K562 (cell line): ENCODE measurements around the gene MRAP2. TPM values are rescaled to one million over a fixed set of nuclear protein-coding genes. Genes with fewer than 3 reads are reported as not detected.
A peak's percentile ranks its signal among the peaks of the same experiment; 100 is the strongest.

Experiments
- CREBBP ChIP-seq: IDR thresholded peaks from one replicate; pipeline ENCODE4 v1.6.1; 2012; ENCODE audit warnings: low read depth, mild to moderate bottlenecking, control low read depth, inconsistent platforms, low read length
- ELF1 ChIP-seq: fragments of 200-800 bp; sonication (Bioruptor generic); IDR thresholded peaks from 2 replicates; pipeline ENCODE4 v1.6.1; 2016; ENCODE audit warnings: missing genetic modification characterization, missing compliant biosample characterization
- HDAC1 ChIP-seq, 2 experiments: fragments of 450-650 bp; IDR thresholded peaks; 2 replicates each; pipeline ENCODE4 v1.6.1; 2016 to 2017; ENCODE audit warnings: inconsistent platforms in 1 of 2, mild to moderate bottlenecking in 1 of 2, moderate library complexity in 1 of 2
- MAZ ChIP-seq, 2 experiments: fragments of 450-650 bp in 1 of 2; sonication (generic) in 1 of 2; formaldehyde crosslinking; IDR thresholded peaks in 1 of 2; conservative IDR thresholded peaks in 1 of 2; 2 replicates each; pipeline versions ENCODE4 v1.4.0 to v1.5.0; 2020; ENCODE audit warnings: mild to moderate bottlenecking in 1 of 2, missing genetic modification reagents in 1 of 2
- RBM14 ChIP-seq: fragments of 200-400 bp; formaldehyde crosslinking; IDR thresholded peaks from 2 replicates; pipeline ENCODE4 v1.6.1; 2018; ENCODE audit warnings: low read depth, mild to moderate bottlenecking, low read length, moderate library complexity, borderline replicate concordance; ENCODE audit not compliant: insufficient read depth
- SMC3 ChIP-seq: conservative IDR thresholded peaks from 2 replicates; pipeline ENCODE4 v1.6.1; 2011; ENCODE audit warnings: low read depth, low read length, improper control_type of control experiment; ENCODE audit not compliant: insufficient read depth
- ZC3H4 ChIP-seq: sonication (generic); formaldehyde crosslinking; IDR thresholded peaks from 2 replicates; pipeline ENCODE4 v1.9.0; 2021; ENCODE audit warnings: missing genetic modification reagents, borderline replicate concordance
- ZNF140 ChIP-seq: fragments of 250-450 bp; sonication (Bioruptor Pico); IDR thresholded peaks from 2 replicates; pipeline ENCODE4 v1.8.0; 2021; ENCODE audit warnings: moderate library complexity, mild to moderate bottlenecking, inconsistent platforms
- ZNF3 ChIP-seq: fragments of 250-450 bp; sonication (Bioruptor Pico); IDR thresholded peaks from 2 replicates; pipeline ENCODE4 v1.5.0; 2021; ENCODE audit warnings: mild to moderate bottlenecking, moderate library complexity
- ZNF311 ChIP-seq: fragments of 250-450 bp; sonication (Bioruptor Pico); IDR thresholded peaks from 2 replicates; pipeline ENCODE4 v1.4.0; 2020; ENCODE audit warnings: mild to moderate bottlenecking, moderate library complexity
- ZNF384 ChIP-seq: IDR thresholded peaks from 2 replicates; pipeline ENCODE4 v1.6.1; 2012; ENCODE audit warnings: low read depth, low read length, improper control_type of control experiment
- ZNF644 ChIP-seq: fragments of 200-800 bp; sonication (Bioruptor generic); IDR thresholded peaks from 2 replicates; pipeline ENCODE4 v1.6.1; 2016; ENCODE audit warnings: low read depth, missing genetic modification characterization, missing compliant biosample characterization
- ZNF695 ChIP-seq: fragments of 450-650 bp; formaldehyde crosslinking; IDR thresholded peaks from 2 replicates; pipeline ENCODE4 v1.4.0; 2020; ENCODE audit warnings: mild to moderate bottlenecking, moderate library complexity
- polyA plus RNA-seq, 8 experiments: library from polyadenylated mRNA; depleted of rRNA in 4 of 8; stranded (reverse) in 5 of 8; unstranded in 3 of 8; fragments of >200 nt; fragmentation: Nextera tagmentation in 2 of 8; fragmentation: Illumina TruSeq in 1 of 8; extraction: Ambion mirVana in 2 of 8; extraction: Trizol in 1 of 8; gene quantifications; 2 replicates each; pipeline versions ENCODE4 v1.2.1 to v1.2.3, GENCODE V29; 2011 to 2014; ENCODE audit warnings: inconsistent platforms in 1 of 8, missing spikeins in 1 of 8
- total RNA-seq, 7 experiments: library from RNA; depleted of rRNA in 6 of 7; stranded (reverse); fragments of >200 nt in 6 of 7; fragmentation: Illumina TruSeq in 2 of 7; extraction: Trizol in 2 of 7; gene quantifications; 2 replicates each; pipeline versions ENCODE4 v1.2.1 to v1.2.3, GENCODE V29; 2011 to 2021; ENCODE audit warnings: low replicate concordance in 1 of 7
- TF ChIP-seq, protein P1 (sequence below): fragments of 450-650 bp; formaldehyde crosslinking; IDR thresholded peaks from 2 replicates; pipeline ENCODE4 v1.4.0; 2020; ENCODE audit warnings: mild to moderate bottlenecking, mixed read lengths
- TF ChIP-seq, protein P2 (sequence below): fragments of 450-650 bp; IDR thresholded peaks from one replicate; pipeline ENCODE4 v1.6.1; 2018; ENCODE audit warnings: mild to moderate bottlenecking, moderate library complexity; ENCODE audit not compliant: partially characterized antibody
- TF ChIP-seq, protein P3 (sequence below): sonication (generic); formaldehyde crosslinking; IDR thresholded peaks from 2 replicates; pipeline ENCODE4 v1.8.1; 2023; ENCODE audit warnings: mild to moderate bottlenecking, missing genetic modification reagents
- TF ChIP-seq, protein P4 (sequence below), 2 experiments: fragments of 250-450 bp in 1 of 2; fragments of 450-650 bp in 1 of 2; sonication (Bioruptor Pico) in 1 of 2; IDR thresholded peaks; 2 replicates each; pipeline versions ENCODE4 v1.6.1 to v1.8.0; 2016 to 2021; ENCODE audit warnings: mild to moderate bottlenecking in 2 of 2, moderate library complexity in 2 of 2, missing compliant biosample characterization in 1 of 2, missing genetic modification characterization in 1 of 2
- TF ChIP-seq, protein P5 (sequence below), 2 experiments: fragments of 150-350 bp in 1 of 2; IDR thresholded peaks; 2 replicates each; pipeline ENCODE4 v1.6.1; 2012 to 2016; ENCODE audit warnings: low read depth in 2 of 2, low read length in 2 of 2, mild to moderate bottlenecking in 1 of 2, moderate library complexity in 1 of 2

The MRAP2 gene
- total and polyA plus RNA-seq, 9 of the 15 experiments (the other 6 are each of a cell fraction or from before 2014, with no cell fraction given) = 5.9 to 38.9 (median 9.3) TPM

DNA sequence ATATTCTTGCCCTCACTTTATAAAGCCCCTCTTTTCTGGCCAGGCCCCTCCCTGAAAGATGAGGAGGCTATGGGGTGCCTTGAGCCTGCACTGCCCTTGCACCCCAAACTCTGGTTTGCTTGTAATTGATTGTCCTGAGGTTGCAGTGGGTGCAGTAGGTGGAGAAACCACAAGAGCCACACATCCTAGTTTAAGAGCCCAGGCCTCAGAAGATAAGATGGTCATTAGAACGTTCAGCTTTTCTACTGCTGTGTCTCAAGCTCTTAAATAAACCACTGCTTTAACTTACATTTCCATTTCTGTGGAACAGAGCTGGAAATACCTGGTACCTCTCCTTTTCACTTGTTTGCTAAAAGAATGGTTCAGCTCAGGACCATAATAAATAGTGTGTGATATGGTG is 9.0 kb downstream of the MRAP2 start (continued):
- TF ChIP-seq ZNF3 = no peak
- TF ChIP-seq ZNF311 (CRISPR knock-in tag) = no peak
- TF ChIP-seq ZNF695 (CRISPR knock-in tag) = no peak
- no peak for TF ChIP-seq ZC3H4 (CRISPR knock-in tag)
- no peak for TF ChIP-seq ZNF384
- TF ChIP-seq, protein P1, sequence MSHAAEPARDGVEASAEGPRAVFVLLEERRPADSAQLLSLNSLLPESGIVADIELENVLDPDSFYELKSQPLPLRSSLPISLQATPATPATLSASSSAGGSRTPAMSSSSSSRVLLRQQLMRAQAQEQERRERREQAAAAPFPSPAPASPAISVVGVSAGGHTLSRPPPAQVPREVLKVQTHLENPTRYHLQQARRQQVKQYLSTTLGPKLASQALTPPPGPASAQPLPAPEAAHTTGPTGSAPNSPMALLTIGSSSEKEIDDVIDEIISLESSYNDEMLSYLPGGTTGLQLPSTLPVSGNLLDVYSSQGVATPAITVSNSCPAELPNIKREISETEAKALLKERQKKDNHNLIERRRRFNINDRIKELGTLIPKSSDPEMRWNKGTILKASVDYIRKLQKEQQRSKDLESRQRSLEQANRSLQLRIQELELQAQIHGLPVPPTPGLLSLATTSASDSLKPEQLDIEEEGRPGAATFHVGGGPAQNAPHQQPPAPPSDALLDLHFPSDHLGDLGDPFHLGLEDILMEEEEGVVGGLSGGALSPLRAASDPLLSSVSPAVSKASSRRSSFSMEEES (CRISPR knock-in tag) = no peak
- TF ChIP-seq, protein P2, sequence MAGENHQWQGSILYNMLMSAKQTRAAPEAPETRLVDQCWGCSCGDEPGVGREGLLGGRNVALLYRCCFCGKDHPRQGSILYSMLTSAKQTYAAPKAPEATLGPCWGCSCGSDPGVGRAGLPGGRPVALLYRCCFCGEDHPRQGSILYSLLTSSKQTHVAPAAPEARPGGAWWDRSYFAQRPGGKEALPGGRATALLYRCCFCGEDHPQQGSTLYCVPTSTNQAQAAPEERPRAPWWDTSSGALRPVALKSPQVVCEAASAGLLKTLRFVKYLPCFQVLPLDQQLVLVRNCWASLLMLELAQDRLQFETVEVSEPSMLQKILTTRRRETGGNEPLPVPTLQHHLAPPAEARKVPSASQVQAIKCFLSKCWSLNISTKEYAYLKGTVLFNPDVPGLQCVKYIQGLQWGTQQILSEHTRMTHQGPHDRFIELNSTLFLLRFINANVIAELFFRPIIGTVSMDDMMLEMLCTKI = no peak
- no peak for TF ChIP-seq MAZ (CRISPR knock-in tag; conservative IDR thresholded peaks at IDR 0.05 in 1 of 2, IDR thresholded peaks at IDR 0.05 in 1 of 2)
- TF ChIP-seq, protein P3, sequence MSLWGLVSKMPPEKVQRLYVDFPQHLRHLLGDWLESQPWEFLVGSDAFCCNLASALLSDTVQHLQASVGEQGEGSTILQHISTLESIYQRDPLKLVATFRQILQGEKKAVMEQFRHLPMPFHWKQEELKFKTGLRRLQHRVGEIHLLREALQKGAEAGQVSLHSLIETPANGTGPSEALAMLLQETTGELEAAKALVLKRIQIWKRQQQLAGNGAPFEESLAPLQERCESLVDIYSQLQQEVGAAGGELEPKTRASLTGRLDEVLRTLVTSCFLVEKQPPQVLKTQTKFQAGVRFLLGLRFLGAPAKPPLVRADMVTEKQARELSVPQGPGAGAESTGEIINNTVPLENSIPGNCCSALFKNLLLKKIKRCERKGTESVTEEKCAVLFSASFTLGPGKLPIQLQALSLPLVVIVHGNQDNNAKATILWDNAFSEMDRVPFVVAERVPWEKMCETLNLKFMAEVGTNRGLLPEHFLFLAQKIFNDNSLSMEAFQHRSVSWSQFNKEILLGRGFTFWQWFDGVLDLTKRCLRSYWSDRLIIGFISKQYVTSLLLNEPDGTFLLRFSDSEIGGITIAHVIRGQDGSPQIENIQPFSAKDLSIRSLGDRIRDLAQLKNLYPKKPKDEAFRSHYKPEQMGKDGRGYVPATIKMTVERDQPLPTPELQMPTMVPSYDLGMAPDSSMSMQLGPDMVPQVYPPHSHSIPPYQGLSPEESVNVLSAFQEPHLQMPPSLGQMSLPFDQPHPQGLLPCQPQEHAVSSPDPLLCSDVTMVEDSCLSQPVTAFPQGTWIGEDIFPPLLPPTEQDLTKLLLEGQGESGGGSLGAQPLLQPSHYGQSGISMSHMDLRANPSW (CRISPR knock-in tag) = no peak
- TF ChIP-seq ELF1 = no peak
- TF ChIP-seq HDAC1 (IDR thresholded peaks at IDR 0.05) = peak in 1 of 2 experiments; percentile 73; a peak in 2 of 4 replicates
- TF ChIP-seq SMC3 = no peak
- no peak for TF ChIP-seq ZNF644
- no peak for TF ChIP-seq CREBBP
- TF ChIP-seq, protein P4, sequence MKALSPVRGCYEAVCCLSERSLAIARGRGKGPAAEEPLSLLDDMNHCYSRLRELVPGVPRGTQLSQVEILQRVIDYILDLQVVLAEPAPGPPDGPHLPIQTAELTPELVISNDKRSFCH (CRISPR knock-in tag; IDR thresholded peaks at IDR 0.05) = no peak
- TF ChIP-seq, protein P4 (tag; IDR thresholded peaks at IDR 0.05) = no peak
- TF ChIP-seq RBM14 = no peak
- no peak for TF ChIP-seq ZNF140 (CRISPR knock-in tag)
- TF ChIP-seq, protein P5, sequence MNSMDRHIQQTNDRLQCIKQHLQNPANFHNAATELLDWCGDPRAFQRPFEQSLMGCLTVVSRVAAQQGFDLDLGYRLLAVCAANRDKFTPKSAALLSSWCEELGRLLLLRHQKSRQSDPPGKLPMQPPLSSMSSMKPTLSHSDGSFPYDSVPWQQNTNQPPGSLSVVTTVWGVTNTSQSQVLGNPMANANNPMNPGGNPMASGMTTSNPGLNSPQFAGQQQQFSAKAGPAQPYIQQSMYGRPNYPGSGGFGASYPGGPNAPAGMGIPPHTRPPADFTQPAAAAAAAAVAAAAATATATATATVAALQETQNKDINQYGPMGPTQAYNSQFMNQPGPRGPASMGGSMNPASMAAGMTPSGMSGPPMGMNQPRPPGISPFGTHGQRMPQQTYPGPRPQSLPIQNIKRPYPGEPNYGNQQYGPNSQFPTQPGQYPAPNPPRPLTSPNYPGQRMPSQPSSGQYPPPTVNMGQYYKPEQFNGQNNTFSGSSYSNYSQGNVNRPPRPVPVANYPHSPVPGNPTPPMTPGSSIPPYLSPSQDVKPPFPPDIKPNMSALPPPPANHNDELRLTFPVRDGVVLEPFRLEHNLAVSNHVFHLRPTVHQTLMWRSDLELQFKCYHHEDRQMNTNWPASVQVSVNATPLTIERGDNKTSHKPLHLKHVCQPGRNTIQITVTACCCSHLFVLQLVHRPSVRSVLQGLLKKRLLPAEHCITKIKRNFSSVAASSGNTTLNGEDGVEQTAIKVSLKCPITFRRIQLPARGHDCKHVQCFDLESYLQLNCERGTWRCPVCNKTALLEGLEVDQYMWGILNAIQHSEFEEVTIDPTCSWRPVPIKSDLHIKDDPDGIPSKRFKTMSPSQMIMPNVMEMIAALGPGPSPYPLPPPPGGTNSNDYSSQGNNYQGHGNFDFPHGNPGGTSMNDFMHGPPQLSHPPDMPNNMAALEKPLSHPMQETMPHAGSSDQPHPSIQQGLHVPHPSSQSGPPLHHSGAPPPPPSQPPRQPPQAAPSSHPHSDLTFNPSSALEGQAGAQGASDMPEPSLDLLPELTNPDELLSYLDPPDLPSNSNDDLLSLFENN (IDR thresholded peaks at IDR 0.05; ENCODE audit: low read depth in 2 of 2, low read length in 2 of 2) = no peak
